Dendritic cell treated with granulocyte-macrophage colony-stimulating factor and Interleukin-4, amounts not matched to agents 40 ng/mL and 50 ng/mL, for 4 days (primary cell): ENCODE data around the gene TOGARAM2.
"Not testable (repeated sequence)": the region's sequence is repeated elsewhere in the genome, so short reads cannot be mapped to it uniquely, and the experiment has no call there.

Experiments used
- H3K27ac Mint-ChIP-seq: one replicate; pipeline ENCODE4 v1.8.0; 2022; ENCODE audit warnings: mild to moderate bottlenecking, mixed read lengths
- H3K27me3 Mint-ChIP-seq: one replicate; pipeline ENCODE4 v1.8.0; 2022; ENCODE audit warnings: mild to moderate bottlenecking, mixed read lengths
- H3K36me3 Mint-ChIP-seq: one replicate; pipeline ENCODE4 v1.8.0; 2022; ENCODE audit warnings: low read depth, mixed read lengths
- H3K4me1 Mint-ChIP-seq: one replicate; pipeline ENCODE4 v1.8.0; 2022; ENCODE audit warnings: low read depth, mixed read lengths
- H3K4me3 Mint-ChIP-seq: one replicate; pipeline ENCODE4 v1.8.0; 2022; ENCODE audit warnings: mild to moderate bottlenecking, moderate library complexity, mixed read lengths
- H3K9me3 Mint-ChIP-seq: one replicate; pipeline ENCODE4 v1.8.0; 2022; ENCODE audit warnings: mixed read lengths
- intact Hi-C: fragments of 100-400 bp; cut with micrococcal nuclease; formaldehyde crosslinking; loops from one replicate; pipeline ENCODE4 v1.15.0; 2022

TOGARAM2 gene

DNA sequence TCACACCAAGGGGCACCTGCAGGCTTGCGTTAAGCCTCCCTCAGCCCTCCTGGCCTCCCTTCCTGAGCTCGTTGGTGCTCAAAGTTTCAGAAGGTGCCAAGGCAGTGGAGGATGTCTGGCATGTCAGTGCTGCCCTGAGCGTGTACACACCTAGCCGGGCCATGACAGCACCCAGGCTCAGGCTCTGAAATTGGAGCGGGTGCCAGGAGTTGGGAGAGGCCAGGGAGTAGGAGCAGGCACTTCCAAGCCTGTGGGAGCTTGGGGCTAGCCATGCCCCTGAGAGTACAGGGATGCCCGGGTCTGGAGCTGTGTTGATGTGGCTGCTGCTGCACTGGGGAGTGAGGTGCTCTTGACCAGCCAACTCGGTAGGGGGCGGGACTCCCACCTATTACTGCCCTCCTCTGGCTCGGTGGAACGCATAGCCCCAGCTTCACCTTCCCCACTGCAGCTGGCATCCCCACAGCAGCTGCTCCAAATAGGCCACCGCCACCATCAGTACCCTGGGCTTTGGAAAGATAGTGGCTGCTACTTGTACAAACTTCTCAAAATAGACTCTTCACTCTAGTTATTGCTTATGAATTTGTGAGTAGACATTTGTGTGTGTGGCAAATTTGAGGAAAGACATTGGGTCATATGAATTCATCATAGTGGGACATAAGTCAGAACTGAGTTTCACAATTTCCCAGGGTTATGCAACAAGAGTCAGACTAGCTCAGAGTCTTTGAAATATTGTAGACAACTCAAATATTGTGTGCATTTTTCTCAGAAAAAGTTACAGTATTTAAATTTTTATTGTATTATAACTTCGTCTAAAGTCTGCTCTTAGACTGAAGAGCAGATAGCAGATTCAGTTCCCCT, 100.0 kb downstream of the TOGARAM2 start:
- H3K9me3 Mint-ChIP-seq = peaks cover 15% of the 10 kb centered on the region
- peaks cover 14% of the 10 kb centered on the region for H3K4me1 Mint-ChIP-seq
- no peaks in the 10 kb centered on the region for H3K27me3 Mint-ChIP-seq
- H3K4me3 Mint-ChIP-seq = no peak overlapping the region
- intact Hi-C loops = no loop called here
- no peaks in the 10 kb centered on the region for H3K36me3 Mint-ChIP-seq
- no peak overlapping the region for H3K27ac Mint-ChIP-seq

DNA sequence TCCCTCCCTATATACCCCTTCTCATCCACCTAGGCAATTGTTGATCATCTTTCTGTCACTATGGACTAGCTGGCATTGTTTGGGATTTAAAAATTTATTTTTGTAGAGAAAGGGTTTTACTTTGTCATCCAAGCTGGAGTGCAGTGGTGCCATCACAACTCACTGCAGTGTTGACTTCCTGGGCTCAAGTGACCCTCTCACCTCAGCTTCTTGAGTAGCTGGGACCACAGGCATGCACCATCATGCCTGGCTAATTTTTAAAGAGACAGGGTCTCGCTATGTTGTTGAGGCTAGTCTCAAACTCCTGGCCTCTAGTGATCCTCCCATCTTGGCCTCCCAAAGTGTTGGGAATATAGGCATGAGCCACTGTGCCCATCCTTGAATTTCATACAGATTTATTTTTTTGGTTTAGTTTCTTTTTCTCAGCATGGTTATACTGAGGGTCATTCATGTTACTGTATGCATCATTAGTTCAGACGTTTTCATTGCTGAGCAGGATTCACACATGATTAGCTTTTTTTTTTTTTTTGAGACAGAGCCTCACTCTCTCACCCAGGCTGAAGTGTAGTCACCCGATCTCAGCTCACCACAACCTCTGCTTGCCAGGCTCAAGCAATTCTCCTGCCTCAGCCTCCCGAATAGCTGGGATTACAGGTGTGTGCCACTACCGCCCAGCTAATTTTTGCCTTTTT, 101.9 kb downstream of the TOGARAM2 start:
- Mint-ChIP-seq H3K4me1 (peaks cover 14% of the 10 kb centered on the region), H3K36me3 (no peaks in the 10 kb centered on the region), H3K27me3 (no peaks in the 10 kb centered on the region), H3K4me3 (no peak overlapping the region), H3K9me3 (peaks cover 15% of the 10 kb centered on the region), H3K27ac (no peak overlapping the region)
- intact Hi-C loops = no loop called here

DNA sequence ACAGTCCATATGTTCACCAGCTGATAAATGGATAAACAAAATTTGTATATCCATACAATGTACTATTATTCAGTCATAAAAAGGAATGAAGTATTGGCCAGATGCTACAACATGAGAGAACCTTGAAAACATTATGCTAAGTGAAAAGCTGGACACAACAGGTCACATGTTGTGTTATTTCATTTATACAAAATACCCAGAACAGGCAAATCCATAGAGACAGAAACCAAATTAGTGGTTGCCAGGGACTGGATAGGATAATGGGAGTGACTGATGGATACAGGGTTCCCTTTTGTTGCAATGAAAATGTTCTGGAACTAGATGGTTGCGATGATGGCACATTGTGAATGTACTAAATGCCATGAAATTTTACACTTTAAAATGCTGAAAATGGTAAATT, 103.5 kb downstream of the TOGARAM2 start:
- Mint-ChIP-seq H3K27me3 (no peaks in the 10 kb centered on the region), H3K4me1 (peaks cover 14% of the 10 kb centered on the region), H3K4me3 (no peak overlapping the region), H3K36me3 (no peaks in the 10 kb centered on the region), H3K9me3 (peaks cover 8% of the 10 kb centered on the region), H3K27ac (no peak overlapping the region)
- intact Hi-C loops = no loop called here

DNA sequence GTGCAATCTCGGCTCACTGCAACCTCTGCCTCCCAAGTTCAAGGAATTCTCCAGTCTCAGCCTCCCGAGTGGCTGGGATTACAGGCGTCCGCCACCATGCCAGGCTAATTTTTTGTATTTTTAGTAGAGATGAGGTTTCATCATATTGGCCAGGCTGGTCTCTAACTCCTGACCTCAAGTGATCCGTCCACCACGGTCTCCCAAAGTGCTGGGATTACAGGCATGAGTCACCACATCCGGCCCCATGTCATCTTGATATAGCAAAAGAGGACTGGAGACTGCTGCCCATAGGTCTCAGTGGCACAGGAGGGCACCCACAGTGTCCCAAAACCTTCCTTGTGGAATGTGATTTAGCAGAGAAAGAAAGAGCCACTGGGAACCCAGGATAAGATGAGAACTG, 109.2 kb downstream of the TOGARAM2 start:
- H3K27ac Mint-ChIP-seq, intact Hi-C loops, H3K4me1 Mint-ChIP-seq, H3K36me3 Mint-ChIP-seq, H3K9me3 Mint-ChIP-seq, H3K4me3 Mint-ChIP-seq, H3K27me3 Mint-ChIP-seq: not testable (repeated sequence)

DNA sequence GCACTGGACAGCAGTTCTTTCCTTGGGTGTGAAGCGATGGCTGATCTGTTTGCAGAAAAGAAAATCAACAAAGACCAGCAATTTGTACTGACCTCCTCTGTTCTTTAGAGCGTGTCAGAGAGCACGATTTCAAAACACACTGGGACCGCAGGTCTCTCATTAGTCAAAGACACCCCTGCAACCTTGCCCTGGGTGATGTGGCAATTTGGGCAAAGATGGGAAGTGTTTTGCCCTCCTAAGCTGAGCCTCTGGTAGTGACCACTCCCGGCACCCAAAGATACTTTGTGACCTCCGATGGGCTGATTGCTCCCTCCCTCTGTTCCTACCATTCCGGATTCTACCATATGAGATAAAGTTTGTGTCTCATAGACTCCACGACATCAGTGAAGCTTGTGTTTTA, 115.9 kb downstream of the TOGARAM2 start:
- intact Hi-C loops = no loop called here
- Mint-ChIP-seq H3K27me3 (peaks cover 2% of the 10 kb centered on the region), H3K36me3 (no peaks in the 10 kb centered on the region), H3K9me3 (no peaks in the 10 kb centered on the region), H3K27ac (no peak overlapping the region), H3K4me1 (no peaks in the 10 kb centered on the region), H3K4me3 (no peak overlapping the region)

DNA sequence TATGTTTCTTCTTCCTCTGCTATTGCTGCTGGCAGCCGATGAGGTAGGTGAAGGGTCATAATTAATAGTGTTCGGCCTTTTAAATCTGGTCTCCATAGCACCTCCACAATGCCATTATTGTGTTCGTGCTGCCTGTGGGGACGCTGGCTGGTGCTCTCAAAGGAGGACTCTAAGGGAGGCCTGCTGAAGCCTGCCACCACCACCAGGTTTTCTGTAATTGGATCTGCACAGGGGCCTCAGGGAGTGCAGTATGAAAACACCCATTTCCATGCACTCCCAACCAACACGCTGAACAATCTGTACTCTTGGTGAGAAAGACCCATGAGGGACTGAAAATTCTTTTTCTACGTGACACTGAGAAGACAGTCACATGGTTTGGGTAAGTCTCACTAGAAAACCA, 116.5 kb downstream of the TOGARAM2 start:
- no peak overlapping the region for H3K27ac Mint-ChIP-seq
- H3K4me3 Mint-ChIP-seq = no peak overlapping the region
- H3K36me3 Mint-ChIP-seq = no peaks in the 10 kb centered on the region
- no peaks in the 10 kb centered on the region for H3K4me1 Mint-ChIP-seq
- H3K27me3 Mint-ChIP-seq = peaks cover 2% of the 10 kb centered on the region
- intact Hi-C loops = no loop called here
- no peaks in the 10 kb centered on the region for H3K9me3 Mint-ChIP-seq

DNA sequence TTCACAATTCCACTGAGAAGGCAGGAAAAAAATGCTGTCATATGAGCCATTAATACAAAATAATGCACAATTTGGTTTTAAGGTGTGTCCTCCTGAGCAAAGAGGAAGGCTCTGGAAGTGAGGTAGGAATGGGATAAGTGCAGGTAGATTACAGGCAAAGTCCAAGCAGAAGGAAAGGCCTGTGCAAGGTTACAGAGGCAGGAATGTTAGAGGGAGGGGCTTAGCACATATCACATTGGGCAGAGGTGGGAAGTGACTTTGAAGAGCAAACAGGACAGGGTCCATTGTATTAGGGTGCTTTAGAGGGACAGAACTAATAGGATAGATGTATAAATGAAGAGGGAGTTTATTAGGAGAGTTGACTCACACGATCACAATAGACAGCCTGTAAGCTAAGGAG, 119.5 kb downstream of the TOGARAM2 start:
- H3K27ac Mint-ChIP-seq = no peak overlapping the region
- no peaks in the 10 kb centered on the region for H3K36me3 Mint-ChIP-seq
- no peaks in the 10 kb centered on the region for H3K4me1 Mint-ChIP-seq
- no peaks in the 10 kb centered on the region for H3K9me3 Mint-ChIP-seq
- no peak overlapping the region for H3K4me3 Mint-ChIP-seq
- intact Hi-C loops = no loop called here
- H3K27me3 Mint-ChIP-seq = no peaks in the 10 kb centered on the region
